HG02852 (cell line): ENCODE results near the gene ZNF689.

Source experiments
- ATAC-seq: cut with Tn5 transposase; IDR thresholded peaks from one replicate; pipeline ENCODE4 v1.9.1; 2021; ENCODE audit warnings: mild to moderate bottlenecking, moderate library complexity; ENCODE audit not compliant: unreplicated experiment

The ZNF689 gene

DNA sequence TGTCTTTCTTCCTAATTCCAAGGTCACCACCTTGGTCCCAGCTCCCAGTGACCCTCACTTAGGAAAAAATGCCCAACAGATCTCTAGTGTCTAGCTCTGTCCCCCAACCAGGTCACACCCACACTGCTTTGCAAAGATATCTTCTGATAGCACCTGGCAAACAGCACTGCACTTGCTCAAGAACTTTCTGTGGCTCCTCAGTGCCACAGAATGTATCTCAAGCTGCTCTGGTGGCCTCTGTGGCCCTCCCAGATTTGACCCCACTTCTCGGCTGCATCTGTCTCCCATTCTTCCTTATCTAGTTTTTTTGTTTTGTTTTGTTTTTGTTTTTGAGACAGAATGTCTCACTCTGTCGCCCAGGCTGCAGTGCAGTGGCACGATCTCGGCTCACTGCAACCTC lies 43.7 kb downstream of the ZNF689 start:
- no peak for ATAC-seq

DNA sequence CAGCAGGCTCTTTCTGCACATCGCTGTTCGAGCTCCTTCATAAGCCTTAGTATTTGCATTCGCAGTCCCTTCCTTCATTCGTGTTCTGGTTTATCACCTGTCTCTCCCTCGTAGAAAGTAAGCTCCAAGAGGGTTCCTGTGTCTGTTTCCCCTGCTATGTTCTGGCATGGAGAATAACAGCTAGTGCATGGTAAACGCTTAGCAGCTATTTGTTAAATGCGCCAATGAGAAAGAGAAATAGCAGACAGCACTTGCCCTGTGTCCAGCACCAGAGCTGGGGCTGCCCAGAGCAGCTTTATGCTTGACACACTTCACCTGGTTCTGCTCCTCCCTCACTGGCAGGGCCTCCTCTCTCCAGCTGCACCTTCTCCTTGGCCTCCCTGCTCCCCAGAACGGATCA lies 44.2 kb downstream of the ZNF689 start:
- no peak for ATAC-seq

DNA sequence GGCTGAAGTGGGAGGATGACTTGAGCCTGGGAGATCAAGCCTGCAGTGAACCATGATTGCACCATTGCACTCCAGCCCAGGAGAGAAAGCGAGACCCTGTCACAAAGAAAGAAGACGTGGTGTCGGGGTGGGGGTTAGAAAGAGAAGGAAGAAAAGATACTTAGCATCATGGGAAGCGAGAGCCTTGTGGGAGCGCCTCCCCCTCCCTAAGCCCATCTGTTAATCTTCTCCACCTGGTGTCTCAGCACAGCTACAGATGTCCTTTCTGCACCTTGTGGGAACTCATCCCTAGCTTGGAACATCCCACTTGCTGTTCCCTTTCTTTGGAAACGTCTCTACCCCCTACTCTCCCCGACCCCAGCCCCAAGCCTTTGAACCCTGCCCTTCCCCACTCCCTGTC lies 44.7 kb downstream of the ZNF689 start:
- ATAC-seq = no peak

DNA sequence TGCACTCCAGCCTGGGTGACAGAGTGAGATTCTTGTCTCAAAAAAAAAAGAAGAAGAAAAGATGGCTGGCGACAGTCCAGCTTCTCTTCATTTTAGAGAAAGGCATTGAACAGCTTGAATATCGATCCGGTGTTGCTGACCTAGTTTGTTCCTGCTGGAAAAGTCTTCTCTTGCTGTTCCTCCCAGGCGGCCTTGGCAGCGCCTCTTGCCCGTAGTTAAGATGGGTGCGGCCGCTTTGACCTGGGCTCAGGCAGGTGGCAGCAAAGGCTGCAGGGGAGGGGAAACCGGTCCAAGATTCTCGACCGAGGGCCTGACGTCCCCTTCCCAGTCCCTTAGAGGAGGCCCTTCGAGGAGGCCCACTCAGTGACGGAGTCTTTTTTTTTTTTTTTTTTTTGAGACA lies 48.2 kb downstream of the ZNF689 start:
- ATAC-seq = no peak

DNA sequence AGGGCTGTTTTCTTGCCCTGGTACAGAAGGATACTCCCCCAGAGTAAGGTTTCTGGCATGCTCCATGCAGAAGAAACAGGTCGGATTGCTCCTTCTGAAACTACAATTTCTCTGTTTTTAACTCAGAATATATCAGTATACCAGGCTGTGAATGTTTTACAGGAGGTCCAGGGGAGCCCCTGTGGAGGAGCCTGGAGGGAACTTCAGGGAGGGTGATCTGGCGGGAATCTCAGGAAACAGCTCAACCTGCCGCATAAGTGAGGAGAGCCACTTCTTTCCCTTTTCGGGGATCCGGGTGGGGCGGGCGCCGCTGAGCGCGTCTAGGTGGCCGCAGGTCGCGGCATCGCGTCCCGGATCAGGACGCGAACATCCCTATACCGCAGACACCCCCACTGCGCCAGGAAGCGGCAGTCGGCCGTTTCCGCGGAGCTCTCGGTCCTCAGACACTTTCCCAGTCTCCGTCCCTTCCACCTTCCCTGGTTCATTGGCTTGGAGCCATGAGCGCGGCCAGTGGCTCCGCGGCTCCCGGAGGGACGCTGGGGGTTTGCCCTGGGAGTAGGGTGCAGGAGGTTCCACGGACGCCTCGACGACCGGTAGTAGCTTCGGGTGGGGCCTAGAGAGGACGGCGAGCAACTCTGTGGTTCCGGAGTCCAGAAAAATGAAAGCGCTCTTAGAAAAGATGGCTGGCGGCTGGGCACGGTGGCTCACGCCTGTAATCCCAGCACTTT lies 48.9 kb downstream of the ZNF689 start:
- ATAC-seq = no peak

DNA sequence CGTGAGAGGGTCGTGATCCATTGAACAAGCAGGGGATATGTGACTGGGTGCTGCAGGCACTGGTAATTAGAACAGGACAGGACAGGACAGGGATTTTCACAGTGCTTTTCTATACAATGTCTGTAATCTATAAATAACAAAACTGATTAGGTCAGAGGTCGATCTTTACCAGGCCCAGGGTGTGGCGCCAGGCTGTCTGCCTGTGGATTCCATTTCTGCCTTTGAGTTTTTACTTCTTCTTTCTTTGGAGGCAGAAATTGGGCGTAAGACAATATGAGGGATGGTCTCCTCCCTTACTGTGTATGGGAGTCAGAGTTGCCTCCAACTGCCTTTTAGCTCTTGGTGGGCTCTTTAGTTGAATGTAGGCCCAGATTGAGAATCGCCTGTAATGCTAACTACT lies 50.5 kb downstream of the ZNF689 start:
- no peak for ATAC-seq

DNA sequence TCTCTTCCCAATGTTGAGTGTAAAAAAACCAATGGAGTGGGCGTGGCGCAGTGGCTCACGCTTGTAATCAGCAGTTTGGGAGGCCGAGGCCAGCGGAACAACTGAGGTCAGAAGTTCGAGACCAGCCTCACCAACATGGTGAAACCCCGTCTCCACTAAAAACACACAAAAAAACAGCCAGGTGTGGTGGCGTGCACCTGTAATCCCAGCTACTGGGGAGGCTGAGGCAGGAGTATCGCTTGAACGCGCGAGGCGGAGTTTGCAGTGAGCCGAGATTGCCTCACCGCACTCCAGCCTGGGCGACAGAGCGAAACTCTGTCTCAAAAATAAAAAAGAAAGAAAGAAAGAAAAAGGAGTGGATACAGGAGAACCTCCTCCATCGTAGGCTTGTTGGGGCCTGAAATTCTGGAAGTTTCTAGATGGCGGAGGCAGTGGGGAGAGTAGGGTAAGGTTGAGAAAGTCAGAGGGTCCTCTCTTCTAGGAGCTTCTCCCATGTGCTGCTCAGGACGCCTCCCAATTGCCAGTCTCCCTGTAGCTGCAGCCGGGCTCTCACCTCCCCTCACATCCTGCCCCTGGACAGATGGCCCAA lies 51.3 kb downstream of the ZNF689 start:
- no peak for ATAC-seq

DNA sequence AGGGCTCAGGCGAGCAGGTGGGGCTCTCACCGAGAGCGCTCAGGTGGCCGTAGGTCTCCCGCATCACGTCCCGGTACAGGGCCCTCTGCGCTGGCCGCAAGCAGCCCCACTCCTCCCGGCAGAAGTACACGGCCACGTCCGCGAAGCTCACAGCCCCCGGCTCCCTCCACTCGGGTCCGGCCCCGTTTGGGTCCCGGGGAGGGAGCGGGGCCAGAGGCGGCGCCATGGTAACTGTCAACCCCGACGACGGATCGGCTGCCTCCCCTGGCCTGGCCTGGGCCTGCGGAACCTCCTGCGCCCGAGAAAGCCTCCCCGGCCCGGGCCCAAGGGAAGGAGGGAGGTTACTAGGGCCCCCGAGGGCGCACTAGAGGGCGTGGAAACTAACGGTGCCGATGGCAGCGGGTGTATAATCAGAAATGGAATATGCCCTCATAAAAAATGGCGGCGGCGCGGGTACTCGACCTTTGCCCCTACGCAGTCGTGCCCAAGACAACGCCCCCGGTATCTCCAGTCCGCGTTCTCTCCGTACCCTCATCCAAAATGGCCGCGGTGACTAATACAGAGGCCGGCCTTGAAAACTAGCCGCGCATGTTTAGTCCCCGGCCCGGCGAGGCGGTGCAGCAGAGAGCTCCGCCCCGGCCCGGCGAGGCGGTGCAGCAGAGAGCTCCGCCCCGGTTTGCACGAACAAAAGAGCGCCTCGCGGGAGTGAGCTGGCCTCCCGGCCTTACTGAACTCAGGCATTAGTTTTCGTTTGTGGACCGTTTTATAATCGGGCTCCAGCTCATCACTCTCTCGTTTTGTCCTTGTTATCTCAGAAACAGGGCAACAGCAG lies 52.0 kb downstream of the ZNF689 start, which contains the start of gene ZNF764:
ZNF764 (minus strand) TSS at position 418 of the 832 bp plus-strand sequence; CDS start at position 226, 192 bp downstream.
- ATAC-seq = peak; percentile 85

DNA sequence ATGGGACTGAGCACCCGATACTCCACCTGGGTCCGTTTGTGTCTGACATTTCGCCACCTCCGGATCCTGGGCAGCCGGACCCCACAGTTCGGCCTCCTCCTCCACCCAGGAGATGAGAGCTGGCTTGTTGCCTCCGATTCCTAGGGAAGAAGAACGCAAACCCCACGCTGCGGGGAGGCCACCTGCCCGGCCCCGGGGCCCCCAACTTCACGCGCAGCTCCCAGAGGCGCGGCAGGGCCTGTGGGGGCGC lies 52.6 kb downstream of the ZNF689 start:
- ATAC-seq = no peak

DNA sequence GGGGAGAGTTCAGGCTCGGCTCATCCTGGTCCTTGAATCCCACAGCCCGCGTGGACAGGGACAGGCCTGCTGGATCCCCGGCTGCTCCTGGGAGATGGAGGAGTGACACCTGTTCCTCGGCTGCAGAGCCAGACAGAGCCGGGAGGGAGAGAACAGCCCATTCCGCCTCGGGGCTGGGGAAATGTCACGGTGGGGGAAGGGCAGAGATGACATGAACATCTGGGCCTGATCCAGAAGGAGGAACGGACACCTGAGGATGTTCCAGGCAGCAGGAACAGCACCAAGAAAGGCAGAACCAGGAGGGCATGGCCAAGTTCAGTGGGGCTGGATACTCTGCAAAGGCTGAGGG lies 54.1 kb downstream of the ZNF689 start:
- ATAC-seq = no peak

DNA sequence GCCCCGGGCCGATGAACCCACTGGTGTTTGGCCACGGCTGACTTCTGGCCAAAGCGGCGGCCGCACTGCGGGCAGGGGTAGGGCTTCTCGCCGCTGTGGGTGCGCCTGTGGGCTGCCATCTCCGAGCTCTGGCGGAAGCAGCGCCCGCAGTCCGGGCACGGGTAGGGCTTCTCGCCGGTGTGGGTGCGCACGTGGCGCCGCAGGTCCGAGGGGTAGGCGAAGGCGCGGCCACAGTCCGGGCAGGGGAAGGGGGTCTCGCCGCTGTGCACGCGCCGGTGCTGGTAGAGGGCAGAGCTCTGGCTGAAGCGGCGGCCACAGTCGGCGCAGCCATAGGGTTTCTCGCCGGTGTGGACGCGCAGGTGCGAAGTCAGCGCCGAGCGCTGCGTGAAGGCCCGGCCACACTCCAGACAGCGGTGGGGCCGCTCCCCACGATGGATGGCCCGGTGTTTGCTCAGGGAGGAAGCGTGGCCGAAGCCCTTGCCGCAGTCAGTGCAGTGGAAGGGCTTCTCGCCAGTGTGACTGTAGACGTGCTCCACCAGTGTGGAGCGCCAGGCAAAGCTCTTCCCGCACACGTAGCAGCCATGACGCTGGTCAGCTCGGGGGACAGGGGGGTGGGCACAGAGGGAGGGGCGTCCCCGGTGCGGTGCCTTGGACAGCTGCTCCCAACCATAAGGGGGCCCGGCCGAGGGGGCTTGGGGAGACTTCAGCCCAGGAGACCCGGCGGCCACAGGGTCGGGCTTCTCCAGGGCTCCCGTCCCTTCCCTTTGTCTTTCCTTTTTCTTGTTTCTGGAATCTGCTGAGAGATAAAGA lies 54.7 kb downstream of the ZNF689 start:
- no peak for ATAC-seq

DNA sequence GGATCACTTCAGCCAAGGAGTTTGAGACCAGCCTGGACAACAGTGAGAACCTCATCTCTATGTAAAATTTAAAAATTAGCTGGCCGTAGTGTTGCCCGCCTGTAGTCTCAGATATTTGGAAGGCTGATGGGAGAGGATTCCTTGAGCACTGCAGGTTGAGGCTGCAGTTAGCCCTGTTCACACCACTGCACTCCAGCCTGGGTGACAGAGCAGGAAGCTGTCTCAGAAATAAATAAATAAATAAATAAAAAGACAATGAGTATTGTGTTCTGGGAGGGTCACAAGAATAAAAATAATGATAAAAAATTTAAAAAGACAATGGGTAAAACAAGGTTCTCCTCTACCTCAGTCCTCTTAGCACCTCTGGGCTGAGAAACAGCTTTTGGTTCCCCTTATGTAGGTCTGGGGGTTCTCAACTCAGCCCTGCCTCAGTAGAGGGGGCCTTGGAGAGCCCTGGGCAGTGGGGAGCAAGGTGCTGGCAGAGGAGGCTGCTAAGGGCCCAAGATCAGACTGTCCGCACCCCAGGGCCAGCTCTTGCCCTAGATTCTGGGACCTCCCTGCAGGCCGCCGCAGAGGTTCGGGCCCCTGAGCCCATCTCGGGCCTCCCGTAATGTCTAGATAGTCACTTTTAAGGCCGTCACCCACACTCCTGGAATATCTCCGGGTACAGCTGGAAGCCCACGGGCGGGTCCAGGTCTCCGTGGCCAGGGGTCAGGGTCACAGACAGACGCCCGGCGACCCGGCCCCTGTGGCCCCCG lies 55.5 kb downstream of the ZNF689 start:
- no peak for ATAC-seq

DNA sequence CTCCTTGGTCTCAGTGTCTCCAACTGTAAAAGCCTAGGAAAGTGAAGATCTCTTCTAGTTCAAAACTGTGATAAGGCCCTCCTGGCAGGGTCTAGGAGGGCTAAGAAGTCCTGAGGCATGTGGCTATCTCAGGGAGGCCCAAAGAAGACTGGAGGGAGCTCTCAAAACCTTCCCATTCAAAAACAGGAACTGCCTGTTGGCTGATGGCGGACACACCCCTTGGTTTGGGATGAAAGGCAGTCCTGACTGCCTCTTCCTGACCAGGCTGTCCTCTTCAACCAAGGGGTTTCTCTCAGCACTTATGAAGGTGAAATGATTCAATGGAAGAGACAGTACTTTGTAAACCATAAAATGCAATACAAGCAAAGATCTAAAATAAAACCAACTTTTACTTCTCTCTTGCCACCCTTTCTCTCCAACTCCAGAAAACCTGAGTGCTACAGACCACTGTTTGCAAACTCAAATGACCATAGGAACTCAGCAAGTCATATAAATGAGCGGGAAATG lies 56.7 kb downstream of the ZNF689 start:
- ATAC-seq = no peak

DNA sequence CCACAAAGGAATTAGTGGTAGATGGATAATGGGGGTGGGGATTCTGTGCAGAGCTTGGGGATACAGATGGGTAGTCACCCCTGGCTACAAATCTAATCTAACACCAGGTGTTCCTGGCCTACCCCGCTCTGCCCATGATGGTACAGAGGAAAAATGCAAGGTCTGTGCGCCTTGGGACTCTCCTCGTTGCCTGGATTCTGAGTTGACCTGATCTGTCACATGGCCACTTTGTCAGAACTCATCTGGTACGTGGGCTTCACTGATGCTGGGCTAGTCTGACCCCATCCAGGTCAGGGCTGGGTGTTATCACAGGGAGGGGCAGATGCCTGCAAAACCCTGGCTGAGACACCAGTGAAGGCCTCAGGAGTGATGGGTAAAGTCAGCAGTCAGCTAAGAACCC lies 57.2 kb downstream of the ZNF689 start:
- no peak for ATAC-seq
